GM12801 (cell line): ENCODE measurements around the gene ANTKMT.

ENCODE experiments used
- TF ChIP-seq, protein P1 (sequence below): IDR thresholded peaks from one replicate; pipeline ENCODE4 v1.5.1; 2011; ENCODE audit warnings: control low read depth; ENCODE audit not compliant: insufficient read length; ENCODE audit errors: extremely low read depth

The ANTKMT gene

DNA sequence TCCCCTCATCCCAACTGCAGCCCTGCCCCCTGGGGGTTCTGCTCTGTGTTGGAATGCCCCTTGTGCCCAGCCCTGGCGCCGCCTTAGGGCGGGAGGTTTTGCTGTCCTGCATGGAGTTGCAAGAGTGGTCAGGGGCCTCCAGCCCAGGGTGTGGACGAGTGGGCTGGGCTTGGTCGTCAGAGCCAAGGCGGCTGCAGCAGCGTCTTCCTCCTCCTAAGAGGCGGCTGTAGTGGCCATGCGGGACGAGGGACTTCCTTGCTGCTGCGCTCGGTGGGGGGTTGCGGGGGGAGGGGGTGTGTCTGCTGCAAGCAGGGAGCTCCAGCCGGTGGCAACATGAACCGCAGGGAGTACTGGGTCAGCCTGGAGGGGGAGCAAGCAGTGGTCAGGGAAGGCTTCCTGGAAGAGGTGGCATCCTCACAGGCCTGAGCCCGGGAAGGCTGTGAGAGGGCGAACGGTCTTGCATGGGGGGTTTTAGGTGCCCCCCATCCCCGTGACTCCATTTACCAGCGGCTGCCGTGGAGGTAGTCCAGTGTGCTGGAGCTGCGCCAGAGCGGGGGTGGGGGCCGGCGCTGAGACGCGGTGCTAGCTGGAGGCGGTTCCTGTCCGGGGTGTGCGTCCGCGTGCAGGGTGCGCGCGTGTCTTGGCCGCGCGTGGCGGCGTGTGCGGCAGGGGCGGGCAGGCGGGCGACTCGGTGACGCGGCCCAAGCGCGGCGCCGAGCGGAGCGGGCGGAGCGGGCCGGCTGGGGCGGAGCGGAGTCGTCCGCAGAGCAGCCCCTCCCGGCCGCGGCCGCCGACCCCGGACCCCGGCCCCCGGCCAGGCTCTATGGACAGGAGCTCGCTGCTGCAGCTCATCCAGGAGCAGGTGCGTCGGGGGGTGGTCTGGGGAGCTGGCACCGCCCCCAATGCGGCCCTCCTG, 45.7 kb upstream of the ANTKMT start, which contains the start of gene RHBDL1:
Gene RHBDL1 (plus strand): TSS at position 704 of the 916 bp plus-strand sequence. CDS start 120 bp downstream, at position 824.
- TF ChIP-seq, protein P1, sequence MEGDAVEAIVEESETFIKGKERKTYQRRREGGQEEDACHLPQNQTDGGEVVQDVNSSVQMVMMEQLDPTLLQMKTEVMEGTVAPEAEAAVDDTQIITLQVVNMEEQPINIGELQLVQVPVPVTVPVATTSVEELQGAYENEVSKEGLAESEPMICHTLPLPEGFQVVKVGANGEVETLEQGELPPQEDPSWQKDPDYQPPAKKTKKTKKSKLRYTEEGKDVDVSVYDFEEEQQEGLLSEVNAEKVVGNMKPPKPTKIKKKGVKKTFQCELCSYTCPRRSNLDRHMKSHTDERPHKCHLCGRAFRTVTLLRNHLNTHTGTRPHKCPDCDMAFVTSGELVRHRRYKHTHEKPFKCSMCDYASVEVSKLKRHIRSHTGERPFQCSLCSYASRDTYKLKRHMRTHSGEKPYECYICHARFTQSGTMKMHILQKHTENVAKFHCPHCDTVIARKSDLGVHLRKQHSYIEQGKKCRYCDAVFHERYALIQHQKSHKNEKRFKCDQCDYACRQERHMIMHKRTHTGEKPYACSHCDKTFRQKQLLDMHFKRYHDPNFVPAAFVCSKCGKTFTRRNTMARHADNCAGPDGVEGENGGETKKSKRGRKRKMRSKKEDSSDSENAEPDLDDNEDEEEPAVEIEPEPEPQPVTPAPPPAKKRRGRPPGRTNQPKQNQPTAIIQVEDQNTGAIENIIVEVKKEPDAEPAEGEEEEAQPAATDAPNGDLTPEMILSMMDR: no peak

DNA sequence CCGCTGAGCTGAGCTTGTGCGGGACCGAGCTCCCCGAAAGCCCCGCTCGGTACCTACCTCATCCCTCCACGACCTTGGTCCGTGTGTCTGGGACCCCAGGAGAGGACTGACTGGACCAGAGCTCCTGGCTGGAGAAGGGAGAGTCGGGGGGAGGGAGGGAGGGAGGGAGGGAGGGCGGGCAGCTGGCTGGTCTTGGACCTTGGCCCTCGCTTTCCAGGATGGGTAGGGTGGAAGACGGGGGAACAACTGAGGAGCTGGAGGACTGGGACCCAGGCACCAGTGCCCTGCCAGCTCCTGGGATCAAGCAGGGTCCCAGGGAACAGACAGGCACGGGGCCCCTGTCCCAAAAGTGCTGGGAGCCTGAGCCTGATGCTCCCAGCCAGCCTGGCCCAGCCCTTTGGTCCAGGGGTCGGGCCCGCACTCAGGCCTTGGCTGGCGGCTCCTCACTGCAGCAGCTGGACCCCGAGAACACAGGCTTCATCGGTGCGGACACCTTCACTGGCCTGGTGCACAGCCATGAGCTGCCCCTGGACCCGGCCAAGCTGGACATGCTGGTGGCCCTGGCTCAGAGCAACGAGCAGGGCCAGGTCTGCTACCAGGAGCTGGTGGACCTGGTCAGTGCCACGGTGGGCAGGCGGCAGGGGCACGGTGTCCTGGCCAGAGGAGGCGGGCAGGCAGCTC, 44.9 kb upstream of the ANTKMT start:
- TF ChIP-seq, protein P1: no peak

DNA sequence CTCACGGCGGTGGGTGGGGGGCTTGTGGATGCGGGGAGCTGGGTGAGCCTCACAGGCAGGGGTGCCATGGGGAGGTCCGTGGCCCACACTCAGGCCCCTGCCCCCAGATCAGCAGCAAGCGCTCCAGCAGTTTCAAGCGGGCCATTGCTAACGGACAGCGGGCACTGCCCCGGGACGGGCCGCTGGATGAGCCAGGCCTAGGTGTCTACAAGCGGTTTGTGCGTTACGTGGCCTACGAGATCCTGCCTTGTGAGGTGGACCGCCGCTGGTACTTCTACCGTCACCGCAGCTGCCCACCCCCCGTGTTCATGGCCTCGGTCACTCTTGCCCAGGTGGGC, 44.4 kb upstream of the ANTKMT start:
- TF ChIP-seq, protein P1: no peak

DNA sequence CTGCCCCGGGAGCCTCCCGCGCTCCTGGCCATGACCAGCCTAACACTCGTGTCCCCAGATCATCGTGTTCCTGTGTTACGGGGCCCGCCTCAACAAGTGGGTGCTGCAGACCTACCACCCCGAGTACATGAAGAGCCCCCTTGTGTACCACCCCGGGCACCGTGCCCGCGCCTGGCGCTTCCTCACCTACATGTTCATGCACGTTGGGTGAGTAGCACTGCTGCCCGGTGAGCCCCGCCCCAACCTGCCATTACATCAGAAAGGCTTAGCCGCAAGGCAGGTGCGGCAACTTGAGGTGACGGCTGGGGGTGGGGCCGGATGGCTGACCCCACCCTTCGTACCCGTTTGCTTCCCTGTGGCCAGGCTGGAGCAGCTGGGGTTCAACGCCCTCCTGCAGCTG, 44.0 kb upstream of the ANTKMT start:
- TF ChIP-seq, protein P1: no peak

DNA sequence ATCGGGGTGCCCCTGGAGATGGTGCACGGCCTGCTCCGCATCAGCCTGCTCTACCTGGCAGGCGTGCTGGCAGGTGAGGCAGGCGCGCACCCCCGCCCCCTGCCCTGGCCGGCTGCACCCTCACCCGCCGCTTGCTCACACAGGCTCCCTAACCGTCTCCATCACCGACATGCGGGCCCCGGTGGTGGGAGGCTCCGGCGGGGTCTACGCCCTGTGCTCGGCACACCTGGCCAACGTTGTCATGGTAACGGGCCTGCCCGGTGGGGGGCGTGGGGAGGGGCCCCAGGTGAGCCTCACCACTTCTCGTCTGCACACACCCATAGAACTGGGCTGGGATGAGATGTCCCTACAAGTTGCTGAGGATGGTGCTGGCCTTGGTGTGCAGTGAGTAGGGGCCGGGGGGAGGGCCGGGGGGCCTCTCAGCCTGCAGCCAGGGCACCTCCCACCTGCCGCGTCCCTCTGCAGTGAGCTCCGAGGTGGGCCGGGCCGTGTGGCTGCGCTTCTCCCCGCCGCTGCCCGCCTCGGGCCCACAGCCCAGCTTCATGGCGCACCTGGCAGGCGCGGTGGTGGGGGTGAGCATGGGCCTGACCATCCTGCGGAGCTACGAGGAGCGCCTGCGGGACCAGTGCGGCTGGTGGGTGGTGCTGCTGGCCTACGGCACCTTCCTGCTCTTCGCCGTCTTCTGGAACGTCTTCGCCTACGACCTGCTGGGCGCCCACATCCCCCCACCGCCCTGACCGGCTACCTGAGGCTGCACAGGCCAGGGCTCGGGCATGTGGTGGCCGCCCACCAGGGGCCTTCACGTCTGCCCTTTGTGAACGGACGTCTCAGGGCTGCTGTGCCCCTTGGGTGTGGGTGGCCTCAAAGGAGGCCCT, 43.4 kb upstream of the ANTKMT start:
- TF ChIP-seq, protein P1: no peak

DNA sequence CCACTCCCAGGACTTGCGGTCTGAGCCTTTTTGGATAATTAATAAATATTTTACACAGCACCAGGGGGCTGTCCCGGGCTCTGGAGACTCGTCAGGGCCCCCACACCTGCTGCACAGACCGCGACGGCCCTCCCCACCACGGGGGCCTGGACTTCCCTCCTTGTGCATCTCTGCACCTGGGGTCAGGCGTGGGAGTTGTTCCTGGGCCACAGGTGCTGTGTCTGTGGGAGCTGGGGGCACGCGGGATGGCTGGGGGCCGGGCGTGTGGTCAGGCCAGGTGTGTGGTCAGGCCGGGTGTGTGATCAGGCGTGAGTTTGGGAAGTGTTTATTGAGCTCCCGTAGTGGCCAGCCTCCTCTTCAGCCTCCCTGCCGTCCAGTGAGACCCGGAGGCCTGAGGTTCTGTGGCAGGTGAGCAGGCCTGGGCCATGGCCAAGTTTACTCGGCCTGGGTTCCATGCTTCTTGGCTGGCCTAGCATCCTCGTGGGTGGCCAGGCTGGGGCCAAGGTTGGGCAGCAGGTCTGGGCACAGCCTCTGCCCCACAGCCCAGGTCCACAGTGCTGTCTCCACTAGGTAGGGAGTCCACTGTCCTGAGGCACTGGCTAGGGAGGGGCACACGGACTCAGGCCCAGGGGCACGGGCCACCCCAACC, 42.6 kb upstream of the ANTKMT start:
- TF ChIP-seq, protein P1: no peak
